ENCODE results near the gene TMED5. TPM values are rescaled to one million over a fixed set of nuclear protein-coding genes. Genes with fewer than 3 reads are reported as not detected.

Gene TMED5
- total RNA-seq, 4 donors from 2014 or later, result 47.4 to 80.4 (median 55.5) TPM

DNA sequence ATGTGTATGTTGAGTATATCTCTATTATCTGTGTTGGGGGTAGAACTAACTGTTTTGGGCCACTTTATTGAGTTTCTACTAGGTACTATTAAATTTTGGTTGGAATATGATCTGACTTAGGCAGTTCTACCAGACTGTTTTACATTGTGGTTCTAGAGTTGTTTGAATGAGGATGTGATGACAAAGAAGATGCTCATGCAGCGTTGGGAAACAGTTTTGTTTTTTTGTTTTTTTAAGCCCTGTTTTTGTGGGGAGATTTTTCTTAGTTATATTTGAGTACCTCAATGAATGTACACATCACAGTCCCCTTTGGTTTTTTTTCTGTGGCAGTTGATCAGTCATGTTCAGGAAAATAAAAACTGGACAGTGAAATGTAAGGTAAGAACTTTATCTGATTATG lies 40.1 kb downstream of the TMED5 start:
- Histone ChIP-seq H3K4me1 (no peaks in the 10 kb centered on the region), H3K27me3 (no peaks in the 10 kb centered on the region), H3K27ac (no peak overlapping the region), H3K9me3 (no peaks in the 10 kb centered on the region), H3K4me3 (no peak overlapping the region), H3K36me3 (peaks cover 0 to 52% (median 0%) of the 10 kb centered on the region in 3 donors)
- 76 to 86% methylated on average over 1 of the region's 1 CpG for WGBS, 2 donors
- TF ChIP-seq POLR2A (IDR thresholded peaks at IDR 0.05), result no peak
- no peak for TF ChIP-seq EP300 (IDR thresholded peaks at IDR 0.05)
- TF ChIP-seq, protein P1, sequence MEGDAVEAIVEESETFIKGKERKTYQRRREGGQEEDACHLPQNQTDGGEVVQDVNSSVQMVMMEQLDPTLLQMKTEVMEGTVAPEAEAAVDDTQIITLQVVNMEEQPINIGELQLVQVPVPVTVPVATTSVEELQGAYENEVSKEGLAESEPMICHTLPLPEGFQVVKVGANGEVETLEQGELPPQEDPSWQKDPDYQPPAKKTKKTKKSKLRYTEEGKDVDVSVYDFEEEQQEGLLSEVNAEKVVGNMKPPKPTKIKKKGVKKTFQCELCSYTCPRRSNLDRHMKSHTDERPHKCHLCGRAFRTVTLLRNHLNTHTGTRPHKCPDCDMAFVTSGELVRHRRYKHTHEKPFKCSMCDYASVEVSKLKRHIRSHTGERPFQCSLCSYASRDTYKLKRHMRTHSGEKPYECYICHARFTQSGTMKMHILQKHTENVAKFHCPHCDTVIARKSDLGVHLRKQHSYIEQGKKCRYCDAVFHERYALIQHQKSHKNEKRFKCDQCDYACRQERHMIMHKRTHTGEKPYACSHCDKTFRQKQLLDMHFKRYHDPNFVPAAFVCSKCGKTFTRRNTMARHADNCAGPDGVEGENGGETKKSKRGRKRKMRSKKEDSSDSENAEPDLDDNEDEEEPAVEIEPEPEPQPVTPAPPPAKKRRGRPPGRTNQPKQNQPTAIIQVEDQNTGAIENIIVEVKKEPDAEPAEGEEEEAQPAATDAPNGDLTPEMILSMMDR (IDR thresholded peaks at IDR 0.05), result no peak
- no peak for DNase-seq (ENCODE audit: low spot score in 2 of 2)

DNA sequence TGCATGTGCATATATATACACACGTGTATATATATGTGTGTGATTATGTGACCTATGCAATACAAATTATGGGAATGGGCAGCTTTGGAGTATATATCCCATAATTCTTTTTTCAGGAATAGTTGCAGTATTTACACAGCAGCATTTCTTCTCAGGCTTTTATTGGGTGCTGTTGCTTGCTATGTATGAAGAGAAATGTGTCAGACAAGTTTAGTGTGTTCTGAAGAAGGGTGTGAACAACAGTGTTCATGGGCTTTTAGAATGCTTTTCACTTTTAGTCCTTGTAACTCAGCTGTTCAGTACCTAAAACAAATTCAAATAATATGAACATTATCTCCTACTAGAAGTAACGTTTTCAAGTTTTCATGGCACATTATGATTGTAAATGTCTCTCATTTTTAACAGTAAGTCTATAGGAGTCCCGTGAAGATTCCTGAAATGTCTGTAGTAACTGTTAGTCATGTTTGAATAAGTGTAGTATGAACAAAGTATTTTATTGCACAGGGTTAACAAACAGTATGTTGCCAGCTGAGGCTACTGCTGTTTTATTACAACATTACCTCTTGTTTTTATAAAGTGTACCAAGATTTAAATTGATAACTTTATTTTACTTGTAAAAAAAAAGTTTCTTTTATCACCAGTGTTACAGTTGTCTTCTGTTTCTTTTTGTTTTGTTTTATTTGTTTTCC lies 42.5 kb downstream of the TMED5 start:
- Histone ChIP-seq H3K4me3 (no peak overlapping the region), H3K36me3 (peaks cover 0 to 69% (median 0%) of the 10 kb centered on the region in 3 donors), H3K27me3 (no peaks in the 10 kb centered on the region), H3K27ac (no peak overlapping the region), H3K4me1 (no peaks in the 10 kb centered on the region), H3K9me3 (no peaks in the 10 kb centered on the region)
- WGBS, 2 donors, result 49 to 51% methylated on average over 3 of the region's 3 CpGs
- TF ChIP-seq POLR2A (IDR thresholded peaks at IDR 0.05), result no peak
- no peak for TF ChIP-seq EP300 (IDR thresholded peaks at IDR 0.05)
- DNase-seq (ENCODE audit: low spot score in 2 of 2), result no peak

DNA sequence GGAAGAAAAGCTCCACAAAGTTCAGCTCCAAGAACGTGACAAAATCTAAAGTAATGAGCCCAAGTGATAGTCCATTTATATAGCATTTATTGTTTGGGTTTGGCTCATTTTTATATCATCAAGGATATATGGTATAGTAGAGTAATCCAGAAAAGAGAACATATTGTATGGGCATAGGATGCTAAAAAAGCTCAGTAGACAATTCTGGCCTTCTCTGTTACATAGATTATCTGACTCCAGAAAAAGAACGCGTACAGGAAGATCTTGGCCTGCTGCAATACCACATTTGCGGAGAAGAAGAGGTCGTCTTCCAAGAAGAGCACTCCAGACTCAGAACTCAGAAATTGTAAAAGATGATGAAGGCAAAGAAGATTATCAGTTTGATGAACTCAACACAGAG lies 43.8 kb downstream of the TMED5 start:
- WGBS, 2 donors, result 94% methylated on average over 5 of the region's 5 CpGs
- Histone ChIP-seq H3K27ac (no peak overlapping the region), H3K36me3 (peaks cover 0 to 69% (median 0%) of the 10 kb centered on the region in 3 donors), H3K9me3 (no peaks in the 10 kb centered on the region), H3K4me3 (no peak overlapping the region), H3K4me1 (no peaks in the 10 kb centered on the region), H3K27me3 (no peaks in the 10 kb centered on the region)
- TF ChIP-seq, protein P1 (IDR thresholded peaks at IDR 0.05), result no peak
- no peak for TF ChIP-seq POLR2A (IDR thresholded peaks at IDR 0.05)
- TF ChIP-seq EP300 (IDR thresholded peaks at IDR 0.05), result no peak
- DNase-seq (ENCODE audit: low spot score in 2 of 2), result no peak

DNA sequence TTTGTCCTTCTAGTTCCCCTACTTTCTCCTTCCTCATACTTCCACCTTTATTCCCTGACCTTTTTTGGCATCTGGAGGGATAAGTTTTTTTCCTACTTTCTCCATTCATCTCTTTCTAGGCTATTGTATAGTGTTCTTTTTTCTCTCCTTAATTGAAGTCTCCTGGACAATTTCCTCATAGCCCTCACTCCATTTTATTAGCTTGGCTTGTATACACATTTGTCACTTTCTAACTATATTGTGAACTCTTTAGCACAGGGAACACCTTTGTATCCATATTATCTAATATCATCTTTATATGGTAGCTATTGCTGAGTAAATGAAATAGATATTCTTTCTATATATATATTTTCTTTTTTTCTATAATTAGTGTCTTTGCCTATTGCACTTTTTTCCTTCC lies 47.6 kb downstream of the TMED5 start:
- TF ChIP-seq, protein P1 (IDR thresholded peaks at IDR 0.05), result no peak
- TF ChIP-seq POLR2A (IDR thresholded peaks at IDR 0.05) (no peak), EP300 (IDR thresholded peaks at IDR 0.05) (no peak)
- Histone ChIP-seq H3K27ac (no peak overlapping the region), H3K36me3 (peaks cover 0 to 48% (median 0%) of the 10 kb centered on the region in 3 donors), H3K4me1 (no peaks in the 10 kb centered on the region), H3K4me3 (no peak overlapping the region), H3K9me3 (no peaks in the 10 kb centered on the region), H3K27me3 (no peaks in the 10 kb centered on the region)
- DNase-seq (ENCODE audit: low spot score in 2 of 2), result no peak

DNA sequence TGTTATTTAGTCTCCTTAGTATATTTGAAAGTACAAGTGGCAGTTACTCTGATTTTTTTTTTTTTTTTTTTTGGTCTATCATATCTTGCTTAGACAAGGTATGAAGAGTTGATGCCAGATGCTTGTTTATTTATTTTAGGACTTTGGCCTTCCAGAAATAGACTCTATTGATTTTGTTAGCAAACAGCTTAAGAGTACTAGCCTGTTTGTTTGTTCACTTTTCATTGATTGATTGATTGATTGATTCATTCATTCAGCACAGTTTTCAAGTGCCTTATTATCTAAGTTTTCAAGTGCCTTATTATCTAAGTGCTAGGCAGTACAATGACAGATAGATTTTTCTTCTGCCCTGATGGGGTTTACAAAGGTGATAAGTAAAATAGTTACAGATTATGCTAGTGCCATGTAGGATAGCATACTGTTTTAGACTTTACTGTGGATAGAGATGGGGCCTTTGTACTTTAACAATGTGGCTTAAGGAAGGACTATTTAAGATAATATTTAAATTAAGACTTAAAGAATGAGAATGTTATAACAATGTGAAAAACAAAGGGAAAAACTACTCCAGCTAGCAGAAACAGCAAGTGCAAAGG lies 50.6 kb downstream of the TMED5 start:
- H3K36me3 ChIP-seq, result peaks cover 0 to 20% (median 0%) of the 10 kb centered on the region in 3 donors
- no peak overlapping the region for H3K27ac ChIP-seq
- no peaks in the 10 kb centered on the region for H3K9me3 ChIP-seq
- H3K4me3 ChIP-seq, result no peak overlapping the region
- H3K4me1 ChIP-seq, result no peaks in the 10 kb centered on the region
- TF ChIP-seq, protein P1 (IDR thresholded peaks at IDR 0.05), result no peak
- TF ChIP-seq EP300 (IDR thresholded peaks at IDR 0.05) (no peak), POLR2A (IDR thresholded peaks at IDR 0.05) (no peak)
- DNase-seq (ENCODE audit: low spot score in 2 of 2), result no peak
- no peaks in the 10 kb centered on the region for H3K27me3 ChIP-seq

Data from tibial nerve (tissue), 4 donors.